Karpas-422 (cell line): ENCODE measurements around the gene DPYSL5. TPM values are rescaled to one million over a fixed set of nuclear protein-coding genes. Genes with fewer than 3 reads are reported as not detected.

Experiments
- DNase-seq: peaks from one replicate; pipeline ENCODE4 v3.0.0-alpha.2; 2015
- H2AFZ ChIP-seq: fragments of 200-600 bp; sonication (generic); 2 replicates; pipeline ENCODE4 v1.6.1; 2014; ENCODE audit warnings: antibody characterized with exemption, low read length, mixed read lengths
- H3K27ac ChIP-seq: fragments of 200-600 bp; sonication (generic); 2 replicates; pipeline ENCODE4 v1.5.1; 2014; ENCODE audit warnings: mild to moderate bottlenecking, low read length, moderate library complexity
- H3K27me3 ChIP-seq: fragments of 200-600 bp; sonication (generic); 2 replicates; pipeline ENCODE4 v1.6.1; 2014; ENCODE audit warnings: low read length, mixed read lengths
- H3K36me3 ChIP-seq: fragments of 200-600 bp; sonication (generic); 2 replicates; pipeline ENCODE4 v1.6.1; 2014; ENCODE audit warnings: low read length, mixed read lengths; ENCODE audit not compliant: insufficient read depth
- H3K4me1 ChIP-seq: fragments of 200-600 bp; sonication (generic); 2 replicates; pipeline ENCODE4 v1.6.1; 2014; ENCODE audit warnings: mild to moderate bottlenecking, low read length, mixed read lengths
- H3K4me2 ChIP-seq: fragments of 200-600 bp; sonication (generic); 2 replicates; pipeline ENCODE4 v1.6.1; 2014; ENCODE audit warnings: low read length, low read depth, mild to moderate bottlenecking; ENCODE audit not compliant: poor library complexity, severe bottlenecking
- H3K4me3 ChIP-seq: fragments of 200-600 bp; sonication (generic); 2 replicates; pipeline ENCODE4 v1.5.1; 2014; ENCODE audit warnings: mild to moderate bottlenecking, antibody characterized with exemption, low read length, mixed read lengths
- H3K79me2 ChIP-seq: fragments of 200-600 bp; sonication (generic); 2 replicates; pipeline ENCODE4 v1.6.1; 2014; ENCODE audit warnings: mild to moderate bottlenecking, low read length, mixed read lengths
- H3K9ac ChIP-seq: fragments of 200-600 bp; sonication (generic); 2 replicates; pipeline ENCODE4 v1.6.0; 2014; ENCODE audit warnings: low read length
- H3K9me2 ChIP-seq: fragments of 200-600 bp; sonication (generic), shearing (Covaris generic); replicated peaks from 2 replicates; pipeline ENCODE4 v1.6.0; 2014; ENCODE audit warnings: mild to moderate bottlenecking, low read length, moderate library complexity; ENCODE audit not compliant: insufficient read depth
- H3K9me3 ChIP-seq: fragments of 300-700, 200-600 bp; sonication (generic); 2 replicates; pipeline ENCODE4 v1.6.1; 2014; ENCODE audit warnings: low read length, mixed read lengths
- H4K20me1 ChIP-seq: fragments of 200-600 bp; sonication (generic); 2 replicates; pipeline ENCODE4 v1.6.1; 2014; ENCODE audit warnings: mild to moderate bottlenecking, antibody characterized with exemption, low read length, low read depth; ENCODE audit not compliant: insufficient read depth
- total RNA-seq: library from RNA; depleted of rRNA; stranded (reverse); fragments of >200 nt; shearing (Covaris generic); gene quantifications from 2 replicates; pipeline ENCODE4 v1.2.3, GENCODE V29; 2014; ENCODE audit warnings: low replicate concordance

The DPYSL5 gene
- total RNA-seq, 1 experiment from 2014 or later = not detected

- Histone ChIP-seq H2AFZ (no peak overlapping the region), H4K20me1 (no peaks in the 10 kb centered on the region), H3K9ac (no peak overlapping the region), H3K27ac (no peak overlapping the region), H3K9me2 (no peaks in the 10 kb centered on the region), H3K4me3 (no peak overlapping the region), H3K36me3 (no peaks in the 10 kb centered on the region), H3K4me2 (no peak overlapping the region), H3K9me3 (no peaks in the 10 kb centered on the region), H3K4me1 (peaks cover 9% of the 10 kb centered on the region; the same call in 1 of the 2 replicates), H3K27me3 (no peaks in the 10 kb centered on the region), H3K79me2 (no peaks in the 10 kb centered on the region)
- DNase-seq = no peak
These were observed 1.4 kb downstream of the DPYSL5 start for GRCh38 chr2:26849056-26849999.

- no peaks in the 10 kb centered on the region for H3K36me3 ChIP-seq
- no peak overlapping the region for H3K4me2 ChIP-seq
- H3K79me2 ChIP-seq = no peaks in the 10 kb centered on the region
- H3K9ac ChIP-seq = no peak overlapping the region
- no peak overlapping the region for H2AFZ ChIP-seq
- H3K27ac ChIP-seq = no peak overlapping the region
- no peak for DNase-seq
- H3K4me3 ChIP-seq = no peak overlapping the region
- H3K4me1 ChIP-seq = peaks cover 9% of the 10 kb centered on the region; the same call in 1 of the 2 replicates
- H3K27me3 ChIP-seq = no peaks in the 10 kb centered on the region
- no peaks in the 10 kb centered on the region for H3K9me2 ChIP-seq
- H4K20me1 ChIP-seq = no peaks in the 10 kb centered on the region
- H3K9me3 ChIP-seq = no peaks in the 10 kb centered on the region
These were observed 2.1 kb downstream of the DPYSL5 start for GRCh38 chr2:26850000-26850431.

- H3K27me3 ChIP-seq = no peaks in the 10 kb centered on the region
- no peaks in the 10 kb centered on the region for H3K9me3 ChIP-seq
- no peaks in the 10 kb centered on the region for H3K36me3 ChIP-seq
- peaks cover 9% of the 10 kb centered on the region; the same call in 1 of the 2 replicates for H3K4me1 ChIP-seq
- no peak overlapping the region for H3K4me3 ChIP-seq
- H3K27ac ChIP-seq = no peak overlapping the region
- no peaks in the 10 kb centered on the region for H3K9me2 ChIP-seq
- H3K79me2 ChIP-seq = no peaks in the 10 kb centered on the region
- no peak overlapping the region for H3K9ac ChIP-seq
- H2AFZ ChIP-seq = no peak overlapping the region
- H4K20me1 ChIP-seq = no peaks in the 10 kb centered on the region
- H3K4me2 ChIP-seq = no peak overlapping the region
- no peak for DNase-seq
These were observed 2.6 kb downstream of the DPYSL5 start for GRCh38 chr2:26850505-26850904.

GRCh38 chr2:26852405-26853306, 4.7 kb downstream of the DPYSL5 start:
- Histone ChIP-seq H3K36me3 (no peaks in the 10 kb centered on the region), H3K27ac (no peak overlapping the region), H3K27me3 (no peaks in the 10 kb centered on the region), H3K79me2 (no peaks in the 10 kb centered on the region), H3K9ac (no peak overlapping the region), H4K20me1 (no peaks in the 10 kb centered on the region), H3K9me3 (no peaks in the 10 kb centered on the region), H3K4me1 (no peaks in the 10 kb centered on the region), H3K4me3 (no peak overlapping the region), H3K9me2 (no peaks in the 10 kb centered on the region), H2AFZ (no peak overlapping the region), H3K4me2 (no peak overlapping the region)
- no peak for DNase-seq

GRCh38 chr2:26853751-26854150, 5.8 kb downstream of the DPYSL5 start:
- H3K9me2 ChIP-seq = no peaks in the 10 kb centered on the region
- no peaks in the 10 kb centered on the region for H3K79me2 ChIP-seq
- DNase-seq = no peak
- no peak overlapping the region for H3K9ac ChIP-seq
- no peaks in the 10 kb centered on the region for H3K36me3 ChIP-seq
- no peaks in the 10 kb centered on the region for H3K9me3 ChIP-seq
- no peak overlapping the region for H3K27ac ChIP-seq
- no peak overlapping the region for H3K4me2 ChIP-seq
- no peak overlapping the region for H3K4me3 ChIP-seq
- H2AFZ ChIP-seq = no peak overlapping the region
- H4K20me1 ChIP-seq = no peaks in the 10 kb centered on the region
- no peaks in the 10 kb centered on the region for H3K4me1 ChIP-seq
- H3K27me3 ChIP-seq = no peaks in the 10 kb centered on the region

- no peaks in the 10 kb centered on the region for H3K4me1 ChIP-seq
- no peaks in the 10 kb centered on the region for H3K27me3 ChIP-seq
- no peaks in the 10 kb centered on the region for H3K79me2 ChIP-seq
- DNase-seq = no peak
- H4K20me1 ChIP-seq = no peaks in the 10 kb centered on the region
- no peak overlapping the region for H3K27ac ChIP-seq
- H3K9me2 ChIP-seq = no peaks in the 10 kb centered on the region
- no peak overlapping the region for H3K4me2 ChIP-seq
- H2AFZ ChIP-seq = no peak overlapping the region
- no peak overlapping the region for H3K4me3 ChIP-seq
- no peaks in the 10 kb centered on the region for H3K9me3 ChIP-seq
- H3K9ac ChIP-seq = no peak overlapping the region
- H3K36me3 ChIP-seq = no peaks in the 10 kb centered on the region
These were observed 6.4 kb downstream of the DPYSL5 start for GRCh38 chr2:26854283-26854827.

GRCh38 chr2:26855466-26855865, 7.5 kb downstream of the DPYSL5 start:
- Histone ChIP-seq H3K79me2 (no peaks in the 10 kb centered on the region), H3K27me3 (no peaks in the 10 kb centered on the region), H3K9me3 (no peaks in the 10 kb centered on the region), H3K4me1 (no peaks in the 10 kb centered on the region), H3K36me3 (no peaks in the 10 kb centered on the region), H2AFZ (no peak overlapping the region), H3K27ac (no peak overlapping the region), H3K9ac (no peak overlapping the region), H4K20me1 (no peaks in the 10 kb centered on the region), H3K4me3 (no peak overlapping the region), H3K9me2 (no peaks in the 10 kb centered on the region), H3K4me2 (no peak overlapping the region)
- DNase-seq = no peak

GRCh38 chr2:26859622-26860021, 11.7 kb downstream of the DPYSL5 start:
- Histone ChIP-seq H3K4me3 (no peak overlapping the region), H3K9me2 (no peaks in the 10 kb centered on the region), H3K9me3 (no peaks in the 10 kb centered on the region), H2AFZ (no peak overlapping the region), H3K36me3 (no peaks in the 10 kb centered on the region), H4K20me1 (no peaks in the 10 kb centered on the region), H3K27ac (no peak overlapping the region), H3K9ac (no peak overlapping the region), H3K4me2 (no peak overlapping the region), H3K79me2 (no peaks in the 10 kb centered on the region), H3K27me3 (no peaks in the 10 kb centered on the region), H3K4me1 (no peaks in the 10 kb centered on the region)
- DNase-seq = no peak
